SK-N-SH treated with all-trans-retinoic acid at 6 μM for 48 hours (cell line): ENCODE measurements around the gene KIRREL3.
A peak's percentile ranks its signal among the peaks of the same experiment; 100 is the strongest.

Experiments
- ATAC-seq: fragments of 200-7000 bp; cut with Tn5 transposase; 3 replicates; pipeline ENCODE4 v1.9.1; 2020; ENCODE audit warnings: mild to moderate bottlenecking, moderate library complexity
- ARNTL ChIP-seq: fragments of 450-650 bp; formaldehyde crosslinking; IDR thresholded peaks from 2 replicates; pipeline ENCODE4 v1.5.0; 2020; ENCODE audit warnings: low read depth, mild to moderate bottlenecking, moderate library complexity, borderline replicate concordance
- BACH2 ChIP-seq: fragments of 250-450 bp; sonication (Bioruptor Pico); IDR thresholded peaks from 2 replicates; pipeline ENCODE4 v1.9.0; 2021; ENCODE audit warnings: mild to moderate bottlenecking, borderline replicate concordance
- CSDC2 ChIP-seq: fragments of 250-450 bp; sonication (Bioruptor Pico); IDR thresholded peaks from 2 replicates; pipeline ENCODE4 v1.5.0; 2020; ENCODE audit warnings: mild to moderate bottlenecking, moderate library complexity
- CSRNP3 ChIP-seq: fragments of 250-450 bp; sonication (Bioruptor Pico); IDR thresholded peaks from 2 replicates; pipeline ENCODE4 v1.5.1; 2021; ENCODE audit warnings: mild to moderate bottlenecking, moderate library complexity
- ESRRG ChIP-seq: fragments of 250-450 bp; sonication (Bioruptor Pico); IDR thresholded peaks from 2 replicates; pipeline ENCODE4 v1.6.1; 2021; ENCODE audit warnings: mild to moderate bottlenecking
- GLIS3 ChIP-seq: fragments of 250-450 bp; sonication (Bioruptor Pico); IDR thresholded peaks from 2 replicates; pipeline ENCODE4 v1.5.0; 2020; ENCODE audit warnings: mild to moderate bottlenecking, moderate library complexity
- ISL1 ChIP-seq: fragments of 250-450 bp; sonication (Bioruptor Pico); IDR thresholded peaks from 2 replicates; pipeline ENCODE4 v2.1.2; 2022; ENCODE audit warnings: mild to moderate bottlenecking, moderate library complexity
- POU6F1 ChIP-seq: fragments of 250-450 bp; sonication (Bioruptor Pico); IDR thresholded peaks from 2 replicates; pipeline ENCODE4 v1.8.0; 2021; ENCODE audit warnings: low read depth, mild to moderate bottlenecking, moderate library complexity, borderline replicate concordance
- PPARA ChIP-seq: fragments of 250-450 bp; sonication (Bioruptor Pico); IDR thresholded peaks from 2 replicates; pipeline ENCODE4 v1.5.0; 2020; ENCODE audit warnings: mild to moderate bottlenecking, borderline replicate concordance
- SNAI2 ChIP-seq: fragments of 250-450 bp; sonication (Bioruptor Pico); IDR thresholded peaks from 2 replicates; pipeline ENCODE4 v1.5.0; 2020; ENCODE audit warnings: mild to moderate bottlenecking, moderate library complexity
- TCF4 ChIP-seq: fragments of 250-450 bp; sonication (Bioruptor Pico); IDR thresholded peaks from 2 replicates; pipeline ENCODE4 v1.8.0; 2021; ENCODE audit warnings: mild to moderate bottlenecking, moderate library complexity, borderline replicate concordance
- TOX ChIP-seq: fragments of 250-450 bp; sonication (Bioruptor Pico); IDR thresholded peaks from 2 replicates; pipeline ENCODE4 v1.8.0; 2021; ENCODE audit warnings: mild to moderate bottlenecking, moderate library complexity, borderline replicate concordance
- ZC3H10 ChIP-seq: fragments of 250-450 bp; sonication (Bioruptor Pico); IDR thresholded peaks from 2 replicates; pipeline ENCODE4 v1.5.1; 2021; ENCODE audit warnings: mild to moderate bottlenecking, moderate library complexity
- ZFP3 ChIP-seq: fragments of 250-450 bp; sonication (Bioruptor Pico); IDR thresholded peaks from 2 replicates; pipeline ENCODE4 v1.5.0; 2020; ENCODE audit warnings: mild to moderate bottlenecking, moderate library complexity
- ZFP30 ChIP-seq: fragments of 450-650 bp; formaldehyde crosslinking; IDR thresholded peaks from 2 replicates; pipeline ENCODE4 v1.5.0; 2022; ENCODE audit warnings: mild to moderate bottlenecking, moderate library complexity
- ZNF565 ChIP-seq: fragments of 450-650 bp; formaldehyde crosslinking; conservative IDR thresholded peaks from 2 replicates; pipeline ENCODE4 v1.5.0; 2020; ENCODE audit warnings: low read depth, mild to moderate bottlenecking, moderate library complexity
- ZNF70 ChIP-seq: fragments of 450-650 bp; formaldehyde crosslinking; IDR thresholded peaks from 2 replicates; pipeline ENCODE4 v1.5.0; 2020; ENCODE audit warnings: mild to moderate bottlenecking, moderate library complexity
- ZNF8 ChIP-seq: fragments of 450-650 bp; formaldehyde crosslinking; IDR thresholded peaks from 2 replicates; pipeline ENCODE4 v1.5.0; 2020; ENCODE audit warnings: mild to moderate bottlenecking, moderate library complexity
- TF ChIP-seq, protein P1 (sequence below): fragments of 250-450 bp; sonication (Bioruptor Pico); IDR thresholded peaks from 2 replicates; pipeline ENCODE4 v1.5.0; 2020; ENCODE audit warnings: mild to moderate bottlenecking, moderate library complexity
- TF ChIP-seq, protein P2 (sequence below): fragments of 250-450 bp; sonication (Bioruptor Pico); IDR thresholded peaks from 2 replicates; pipeline ENCODE4 v1.8.0; 2020; ENCODE audit warnings: mild to moderate bottlenecking, moderate library complexity, borderline replicate concordance
- TF ChIP-seq, protein P3 (sequence below): fragments of 250-450 bp; sonication (Bioruptor Pico); IDR thresholded peaks from 2 replicates; pipeline ENCODE4 v1.5.1; 2020; ENCODE audit warnings: low read depth, mild to moderate bottlenecking, moderate library complexity

KIRREL3 gene

GRCh38 chr11:126938718-126939117, 61.9 kb downstream of the KIRREL3 start:
- TF ChIP-seq TCF4 (CRISPR knock-in tag) (no peak), ARNTL (CRISPR knock-in tag) (no peak), GLIS3 (CRISPR knock-in tag) (no peak), PPARA (no peak), BACH2 (CRISPR knock-in tag) (no peak), POU6F1 (CRISPR knock-in tag) (no peak), CSDC2 (CRISPR knock-in tag) (no peak), ESRRG (CRISPR knock-in tag) (no peak), ZFP3 (CRISPR knock-in tag) (no peak), ZNF8 (CRISPR knock-in tag) (no peak), ISL1 (CRISPR knock-in tag) (no peak), ZFP30 (CRISPR knock-in tag) (no peak), ZNF70 (CRISPR knock-in tag) (no peak), CSRNP3 (CRISPR knock-in tag) (no peak), ZNF565 (CRISPR knock-in tag) (no peak), SNAI2 (CRISPR knock-in tag) (no peak), TOX (CRISPR knock-in tag) (no peak), ZC3H10 (CRISPR knock-in tag) (no peak)
- TF ChIP-seq, protein P1, sequence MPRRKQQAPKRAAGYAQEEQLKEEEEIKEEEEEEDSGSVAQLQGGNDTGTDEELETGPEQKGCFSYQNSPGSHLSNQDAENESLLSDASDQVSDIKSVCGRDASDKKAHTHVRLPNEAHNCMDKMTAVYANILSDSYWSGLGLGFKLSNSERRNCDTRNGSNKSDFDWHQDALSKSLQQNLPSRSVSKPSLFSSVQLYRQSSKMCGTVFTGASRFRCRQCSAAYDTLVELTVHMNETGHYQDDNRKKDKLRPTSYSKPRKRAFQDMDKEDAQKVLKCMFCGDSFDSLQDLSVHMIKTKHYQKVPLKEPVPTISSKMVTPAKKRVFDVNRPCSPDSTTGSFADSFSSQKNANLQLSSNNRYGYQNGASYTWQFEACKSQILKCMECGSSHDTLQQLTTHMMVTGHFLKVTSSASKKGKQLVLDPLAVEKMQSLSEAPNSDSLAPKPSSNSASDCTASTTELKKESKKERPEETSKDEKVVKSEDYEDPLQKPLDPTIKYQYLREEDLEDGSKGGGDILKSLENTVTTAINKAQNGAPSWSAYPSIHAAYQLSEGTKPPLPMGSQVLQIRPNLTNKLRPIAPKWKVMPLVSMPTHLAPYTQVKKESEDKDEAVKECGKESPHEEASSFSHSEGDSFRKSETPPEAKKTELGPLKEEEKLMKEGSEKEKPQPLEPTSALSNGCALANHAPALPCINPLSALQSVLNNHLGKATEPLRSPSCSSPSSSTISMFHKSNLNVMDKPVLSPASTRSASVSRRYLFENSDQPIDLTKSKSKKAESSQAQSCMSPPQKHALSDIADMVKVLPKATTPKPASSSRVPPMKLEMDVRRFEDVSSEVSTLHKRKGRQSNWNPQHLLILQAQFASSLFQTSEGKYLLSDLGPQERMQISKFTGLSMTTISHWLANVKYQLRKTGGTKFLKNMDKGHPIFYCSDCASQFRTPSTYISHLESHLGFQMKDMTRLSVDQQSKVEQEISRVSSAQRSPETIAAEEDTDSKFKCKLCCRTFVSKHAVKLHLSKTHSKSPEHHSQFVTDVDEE (CRISPR knock-in tag): no peak
- TF ChIP-seq, protein P2, sequence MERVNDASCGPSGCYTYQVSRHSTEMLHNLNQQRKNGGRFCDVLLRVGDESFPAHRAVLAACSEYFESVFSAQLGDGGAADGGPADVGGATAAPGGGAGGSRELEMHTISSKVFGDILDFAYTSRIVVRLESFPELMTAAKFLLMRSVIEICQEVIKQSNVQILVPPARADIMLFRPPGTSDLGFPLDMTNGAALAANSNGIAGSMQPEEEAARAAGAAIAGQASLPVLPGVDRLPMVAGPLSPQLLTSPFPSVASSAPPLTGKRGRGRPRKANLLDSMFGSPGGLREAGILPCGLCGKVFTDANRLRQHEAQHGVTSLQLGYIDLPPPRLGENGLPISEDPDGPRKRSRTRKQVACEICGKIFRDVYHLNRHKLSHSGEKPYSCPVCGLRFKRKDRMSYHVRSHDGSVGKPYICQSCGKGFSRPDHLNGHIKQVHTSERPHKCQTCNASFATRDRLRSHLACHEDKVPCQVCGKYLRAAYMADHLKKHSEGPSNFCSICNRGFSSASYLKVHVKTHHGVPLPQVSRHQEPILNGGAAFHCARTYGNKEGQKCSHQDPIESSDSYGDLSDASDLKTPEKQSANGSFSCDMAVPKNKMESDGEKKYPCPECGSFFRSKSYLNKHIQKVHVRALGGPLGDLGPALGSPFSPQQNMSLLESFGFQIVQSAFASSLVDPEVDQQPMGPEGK (CRISPR knock-in tag): no peak
- no peak for ATAC-seq

DNA sequence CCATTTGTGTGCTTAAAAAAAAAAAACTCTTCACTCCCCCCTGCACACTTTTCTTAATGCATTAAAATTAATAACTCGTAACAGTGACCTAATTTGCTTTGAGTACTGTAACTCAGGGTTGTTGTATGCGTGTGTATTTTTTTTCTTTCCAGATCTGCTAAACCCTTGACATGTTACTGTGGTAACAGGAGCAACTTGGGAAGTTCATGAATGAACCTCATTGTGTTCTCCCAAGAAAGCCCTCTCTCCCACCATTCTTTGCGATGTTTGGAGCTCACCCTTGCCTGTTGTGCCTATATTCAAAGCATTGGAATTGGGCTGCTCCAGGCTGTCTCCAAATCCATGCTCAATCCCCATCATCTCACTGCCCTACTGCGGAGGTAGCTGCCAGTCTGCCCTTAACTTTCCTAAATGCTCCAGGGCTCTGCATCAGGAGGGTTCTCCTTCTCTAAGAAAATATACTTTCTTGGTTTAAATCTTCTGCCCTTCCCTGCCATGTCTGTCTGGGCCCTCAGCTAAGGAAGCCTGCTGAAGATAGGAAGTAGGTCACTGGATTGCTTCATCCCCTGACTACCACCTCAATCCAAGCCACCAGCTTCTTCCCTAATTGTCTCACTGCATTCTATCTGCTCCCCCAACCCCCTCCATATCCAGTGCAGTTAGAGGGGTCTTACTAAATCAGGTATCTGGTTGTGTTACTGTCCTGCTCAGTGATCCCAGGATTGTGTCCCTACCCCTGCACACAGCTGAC, 70.3 kb downstream of the KIRREL3 start:
- TF ChIP-seq, protein P1 (CRISPR knock-in tag): no peak
- no peak for TF ChIP-seq ISL1 (CRISPR knock-in tag)
- TF ChIP-seq CSDC2 (CRISPR knock-in tag): no peak
- no peak for TF ChIP-seq SNAI2 (CRISPR knock-in tag)
- TF ChIP-seq, protein P3, sequence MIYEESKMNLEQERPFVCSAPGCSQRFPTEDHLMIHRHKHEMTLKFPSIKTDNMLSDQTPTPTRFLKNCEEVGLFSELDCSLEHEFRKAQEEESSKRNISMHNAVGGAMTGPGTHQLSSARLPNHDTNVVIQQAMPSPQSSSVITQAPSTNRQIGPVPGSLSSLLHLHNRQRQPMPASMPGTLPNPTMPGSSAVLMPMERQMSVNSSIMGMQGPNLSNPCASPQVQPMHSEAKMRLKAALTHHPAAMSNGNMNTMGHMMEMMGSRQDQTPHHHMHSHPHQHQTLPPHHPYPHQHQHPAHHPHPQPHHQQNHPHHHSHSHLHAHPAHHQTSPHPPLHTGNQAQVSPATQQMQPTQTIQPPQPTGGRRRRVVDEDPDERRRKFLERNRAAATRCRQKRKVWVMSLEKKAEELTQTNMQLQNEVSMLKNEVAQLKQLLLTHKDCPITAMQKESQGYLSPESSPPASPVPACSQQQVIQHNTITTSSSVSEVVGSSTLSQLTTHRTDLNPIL (CRISPR knock-in tag): no peak
- TF ChIP-seq ZNF70 (CRISPR knock-in tag): no peak
- TF ChIP-seq ZFP3 (CRISPR knock-in tag): no peak
- TF ChIP-seq BACH2 (CRISPR knock-in tag): no peak
- TF ChIP-seq ZC3H10 (CRISPR knock-in tag): no peak
- ATAC-seq: peak; percentile 16; the same call in 2 of the 3 replicates
